K562 (cell line): ENCODE results near the gene PRR23E. TPM values are rescaled to one million over a fixed set of nuclear protein-coding genes. Genes with fewer than 3 reads are reported as not detected.

ENCODE experiments used
- ATAC-seq: fragments of 200-7000 bp; cut with Tn5 transposase; 3 replicates; pipeline ENCODE4 v1.9.1; 2020; ENCODE audit warnings: moderate library complexity
- BruUV-seq: library from RNA; stranded (reverse); fragments of 400-500 nt; replicated peaks from 2 replicates; lab custom pipeline; 2021; lab: Mats Ljungman, UMichigan
- CTCF ChIA-PET: fragments of 300-600 bp; formaldehyde crosslinking; extraction: SDS; loops from one replicate; lab custom pipeline; 2021; ENCODE audit warnings: low intra/inter-chr PET ratio; lab: Yijun Ruan, JAX
- POLR2A ChIA-PET: fragments of 300-600, 350-650 bp; sonication (Branson Sonifier 250); formaldehyde crosslinking; extraction: SDS; loops from one replicate; lab custom pipeline; 2021; ENCODE audit warnings: antibody characterized with exemption, inconsistent platforms; lab: Yijun Ruan, JAX
- DNase-seq, 4 experiments: peaks; one replicate each; pipeline versions ENCODE4 v3.0.0 to v3.0.0-alpha.2; 2011 to 2018; ENCODE audit warnings: low spot score in 3 of 4, mixed read lengths in 3 of 4; ENCODE audit errors: extremely low read depth in 1 of 4
- FAIRE-seq: peaks from 2 replicates; lab custom pipeline; 2011; peaks lifted over from hg19 to GRCh38; lab: Jason Lieb, UNC
- H2AFZ ChIP-seq: 2 replicates; pipeline ENCODE4 v1.6.0; 2011; ENCODE audit warnings: low read depth, low read length, control low read depth, inconsistent platforms
- H3K27ac ChIP-seq: fragments of 200-600 bp; 3 replicates; pipeline ENCODE4 v1.8.0; 2011; ENCODE audit warnings: low read depth, mild to moderate bottlenecking, control low read depth, inconsistent platforms, low read length, moderate library complexity, mixed read lengths; ENCODE audit errors: extremely low read depth
- H3K27me3 ChIP-seq, 2 experiments: fragments of 300-600 bp in 1 of 2; 2 replicates in 1 of 2; 3 replicates in 1 of 2; pipeline versions ENCODE4 v1.6.0 to v1.8.0; 2011; ENCODE audit warnings: inconsistent platforms in 2 of 2, low read length in 2 of 2, mild to moderate bottlenecking in 1 of 2, mixed read lengths in 1 of 2, moderate library complexity in 1 of 2; ENCODE audit not compliant: control insufficient read depth in 2 of 2, insufficient read depth in 2 of 2
- H3K36me3 ChIP-seq: fragments of 300-600 bp; 3 replicates; pipeline ENCODE4 v1.8.0; 2011; ENCODE audit warnings: mild to moderate bottlenecking, low read length, inconsistent platforms; ENCODE audit not compliant: control insufficient read depth, insufficient read depth
- H3K4me1 ChIP-seq, 2 experiments: fragments of 200-600 bp in 1 of 2; replicated peaks in 1 of 2; 2 replicates in 1 of 2; 3 replicates in 1 of 2; pipeline versions ENCODE4 v1.5.1 to v1.8.0; 2011; ENCODE audit warnings: inconsistent platforms in 2 of 2, low read length in 2 of 2, mild to moderate bottlenecking in 1 of 2, mixed read lengths in 1 of 2, moderate library complexity in 1 of 2; ENCODE audit not compliant: control insufficient read depth in 2 of 2, insufficient read depth in 2 of 2
- H3K4me2 ChIP-seq: 2 replicates; pipeline ENCODE4 v1.6.1; 2011; ENCODE audit warnings: low read length, control low read depth, inconsistent platforms, mixed read lengths; ENCODE audit not compliant: insufficient read depth
- H3K4me3 ChIP-seq: fragments of 200-600 bp; sonication (generic), shearing (Covaris generic); 2 replicates; pipeline ENCODE4 v1.5.1; 2016; ENCODE audit warnings: control low read depth, inconsistent platforms
- H3K79me2 ChIP-seq: fragments of 200-600 bp; 3 replicates; pipeline ENCODE4 v1.8.0; 2011; ENCODE audit warnings: low read length, inconsistent platforms; ENCODE audit not compliant: control insufficient read depth, insufficient read depth
- H3K9ac ChIP-seq, 2 experiments: 2 replicates each; pipeline versions ENCODE4 v1.6.0 to v1.6.1; 2011; ENCODE audit warnings: low read depth in 2 of 2, low read length in 2 of 2, control low read depth in 1 of 2, inconsistent platforms in 1 of 2, mild to moderate bottlenecking in 1 of 2, mixed read lengths in 1 of 2; ENCODE audit not compliant: insufficient read depth in 1 of 2
- H3K9me1 ChIP-seq: one replicate; pipeline ENCODE4 v1.6.0; 2011; ENCODE audit warnings: inconsistent platforms, mild to moderate bottlenecking, low read length, moderate library complexity; ENCODE audit not compliant: control insufficient read depth, insufficient read depth
- H3K9me3 ChIP-seq: replicated peaks from 2 replicates; pipeline ENCODE4 v1.5.1; 2011; ENCODE audit warnings: low read depth, low read length, inconsistent platforms; ENCODE audit not compliant: control insufficient read depth, insufficient read depth
- H4K20me1 ChIP-seq: replicated peaks from 2 replicates; pipeline ENCODE4 v1.6.1; 2011; ENCODE audit warnings: low read length, inconsistent platforms, mixed read lengths; ENCODE audit not compliant: control insufficient read depth, insufficient read depth
- CREBBP ChIP-seq: IDR thresholded peaks from one replicate; pipeline ENCODE4 v1.6.1; 2012; ENCODE audit warnings: low read depth, mild to moderate bottlenecking, control low read depth, inconsistent platforms, low read length
- CSDE1 ChIP-seq, 2 experiments: fragments of 450-650 bp; IDR thresholded peaks; 2 replicates each; pipeline ENCODE4 v1.6.1; 2016; ENCODE audit warnings: mild to moderate bottlenecking in 1 of 2
- E4F1 ChIP-seq: fragments of 250-450 bp; sonication (Bioruptor Pico); IDR thresholded peaks from 2 replicates; pipeline ENCODE4 v1.5.0; 2021; ENCODE audit warnings: mild to moderate bottlenecking, borderline replicate concordance
- NR2C2 ChIP-seq, 2 experiments: fragments of 200-800 bp in 1 of 2; sonication (Bioruptor generic) in 1 of 2; sonication (generic) in 1 of 2; formaldehyde crosslinking in 1 of 2; IDR thresholded peaks; 2 replicates each; pipeline versions ENCODE4 v1.6.1 to v1.8.0; 2016 to 2022; ENCODE audit warnings: mild to moderate bottlenecking in 1 of 2, missing compliant biosample characterization in 1 of 2, missing genetic modification characterization in 1 of 2, missing genetic modification reagents in 1 of 2
- PKNOX1 ChIP-seq: fragments of 450-650 bp; IDR thresholded peaks from 2 replicates; pipeline ENCODE4 v1.6.1; 2016
- RBM17 ChIP-seq: fragments of 200-400 bp; formaldehyde crosslinking; IDR thresholded peaks from 2 replicates; pipeline ENCODE4 v1.6.1; 2017; ENCODE audit warnings: low read depth, mild to moderate bottlenecking, low read length, borderline replicate concordance
- SAFB ChIP-seq: fragments of 200-400 bp; formaldehyde crosslinking; IDR thresholded peaks from 2 replicates; pipeline ENCODE4 v1.6.1; 2017; ENCODE audit warnings: low read depth, low read length, borderline replicate concordance
- TEAD2 ChIP-seq: fragments of 450-650 bp; IDR thresholded peaks from 2 replicates; pipeline ENCODE4 v1.6.1; 2016; ENCODE audit warnings: missing genetic modification characterization, control low read depth, missing compliant biosample characterization
- USF2 ChIP-seq: sonication (generic); formaldehyde crosslinking; IDR thresholded peaks from 2 replicates; pipeline ENCODE4 v1.5.0; 2020; ENCODE audit warnings: missing genetic modification reagents
- ZNF586 ChIP-seq: fragments of 450-650 bp; formaldehyde crosslinking; conservative IDR thresholded peaks from 2 replicates; pipeline ENCODE4 v1.4.0; 2020; ENCODE audit warnings: mild to moderate bottlenecking, moderate library complexity
- WGBS: fragments of 100-300 bp; shearing (Covaris generic); methylation state at CpG from one replicate; pipeline ENCODE4 v1.1.6; 2016; ENCODE audit warnings: low coverage, mixed read lengths; ENCODE audit not compliant: insufficient coverage; ENCODE audit errors: missing lambda C conversion rate; 5-methylcytosine and 5-hydroxymethylcytosine counted together
- in situ Hi-C: fragments of 300-500 bp; cut with MboI; formaldehyde crosslinking; loops from 4 replicates; pipeline ENCODE4 v1.15.0; 2018; ENCODE audit warnings: inconsistent platforms, mixed read lengths
- intact Hi-C: fragments of 100-400 bp; cut with micrococcal nuclease; formaldehyde crosslinking; loops from 2 replicates; pipeline ENCODE4 v1.14.2; 2022
- polyA plus RNA-seq, 8 experiments: library from polyadenylated mRNA; depleted of rRNA in 4 of 8; stranded (reverse) in 5 of 8; unstranded in 3 of 8; fragments of >200 nt; fragmentation: Nextera tagmentation in 2 of 8; fragmentation: Illumina TruSeq in 1 of 8; extraction: Ambion mirVana in 2 of 8; extraction: Trizol in 1 of 8; gene quantifications; 2 replicates each; pipeline versions ENCODE4 v1.2.1 to v1.2.3, GENCODE V29; 2011 to 2014; ENCODE audit warnings: inconsistent platforms in 1 of 8, missing spikeins in 1 of 8
- total RNA-seq, 7 experiments: library from RNA; depleted of rRNA in 6 of 7; stranded (reverse); fragments of >200 nt in 6 of 7; fragmentation: Illumina TruSeq in 2 of 7; extraction: Trizol in 2 of 7; gene quantifications; 2 replicates each; pipeline versions ENCODE4 v1.2.1 to v1.2.3, GENCODE V29; 2011 to 2021; ENCODE audit warnings: low replicate concordance in 1 of 7

Gene PRR23E
- total and polyA plus RNA-seq, 9 of the 15 experiments (the other 6 are each of a cell fraction or from before 2014, with no cell fraction given), result not detected

GRCh38 chr3:127143172-127143571 is 49.8 kb upstream of the PRR23E start:
- in situ Hi-C loops, result loop anchor here (10.0 kb wide), 1 partner anchor 1498 kb away; no protein-coding TSS in a partner anchor
- WGBS, result 0% methylated on average over 2 of the region's 2 CpGs
- intact Hi-C loops, result no loop called here

More at GRCh38 chr3:127143172-127143571, 49.8 kb upstream of the PRR23E start:
- FAIRE-seq (no peak), DNase-seq (no peak), ATAC-seq (no peak)
- H3K27ac ChIP-seq, result no peak overlapping the region
- H3K36me3 ChIP-seq, result no peaks in the 10 kb centered on the region
- H3K9me1 ChIP-seq, result no peaks in the 10 kb centered on the region
- no peaks in the 10 kb centered on the region for H4K20me1 ChIP-seq
- no peaks in the 10 kb centered on the region; a peak in 1 of 5 replicates for H3K4me1 ChIP-seq
- no peak for TF ChIP-seq TEAD2
- TF ChIP-seq CREBBP, result no peak
- TF ChIP-seq USF2 (CRISPR knock-in tag), result no peak
- no peak for TF ChIP-seq PKNOX1
- no peak for TF ChIP-seq CSDE1 (IDR thresholded peaks at IDR 0.05)
- TF ChIP-seq RBM17, result no peak
- TF ChIP-seq SAFB, result no peak
- TF ChIP-seq E4F1 (CRISPR knock-in tag), result no peak
- TF ChIP-seq ZNF586 (CRISPR knock-in tag), result no peak
- TF ChIP-seq NR2C2 (CRISPR knock-in tag; IDR thresholded peaks at IDR 0.05), result no peak
- no peak for TF ChIP-seq NR2C2 (tag; IDR thresholded peaks at IDR 0.05)
- H3K79me2 ChIP-seq, result no peaks in the 10 kb centered on the region
- no peak overlapping the region for H3K4me2 ChIP-seq
- no peaks in the 10 kb centered on the region for H3K9me3 ChIP-seq
- no peaks in the 10 kb centered on the region; a peak in 1 of 5 replicates for H3K27me3 ChIP-seq
- H3K4me3 ChIP-seq, result no peak overlapping the region
- ChIA-PET CTCF (no interaction called here), POLR2A (interaction anchor here (0.7 kb wide), 1 partner anchor 14 kb away, joined by 3 read pairs; no protein-coding TSS in a partner anchor)
- no peak overlapping the region for H3K9ac ChIP-seq
- H2AFZ ChIP-seq, result no peak overlapping the region
- no TSS peak for BruUV-seq
